ENCODE measurements around the gene AUH. TPM values are rescaled to one million over a fixed set of nuclear protein-coding genes. Genes with fewer than 3 reads are reported as not detected.

The AUH gene
- total RNA-seq, 4 donors from 2014 or later: 10.6 to 25.4 (median 16.7) TPM

- no peaks in the 10 kb centered on the region for H3K4me1 ChIP-seq
- no peaks in the 10 kb centered on the region for H3K9me3 ChIP-seq
- TF ChIP-seq POLR2A (IDR thresholded peaks at IDR 0.05): no peak
- no peak for TF ChIP-seq CTCF (IDR thresholded peaks at IDR 0.05)
- peaks cover 0 to 28% (median 0%) of the 10 kb centered on the region in 3 donors for H3K36me3 ChIP-seq
- WGBS, 2 donors: 74 to 83% methylated on average over 4 of the region's 4 CpGs
- H3K27me3 ChIP-seq: no peaks in the 10 kb centered on the region
- no peak overlapping the region for H3K27ac ChIP-seq
- intact Hi-C loops (cut with DNase I): no loop called here
- no peak for DNase-seq
- H3K4me3 ChIP-seq: no peak overlapping the region
These were observed 41.4 kb downstream of the AUH start for GRCh38 chr9:91320299-91320698.

DNA sequence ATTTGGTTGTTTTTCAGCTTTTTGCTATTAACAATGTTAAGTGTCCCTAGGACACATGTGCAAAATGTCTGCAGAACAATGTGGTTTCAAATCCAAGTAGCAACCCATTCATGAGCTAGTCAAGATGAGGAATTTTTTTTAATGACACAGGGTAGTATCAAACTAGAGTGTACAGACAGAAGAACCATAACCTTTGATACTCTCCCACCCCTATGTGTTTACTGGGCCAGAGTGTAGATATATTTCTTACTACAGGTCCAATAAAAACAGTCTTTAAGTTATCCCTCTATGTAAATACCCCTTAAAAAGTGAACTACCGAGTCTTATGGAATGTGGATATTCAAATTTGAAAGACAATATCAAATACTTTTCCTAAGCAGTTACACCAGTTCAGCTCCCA lies 45.6 kb downstream of the AUH start:
- Histone ChIP-seq H3K36me3 (peaks cover 0 to 8% (median 0%) of the 10 kb centered on the region in 3 donors), H3K4me1 (peaks cover 0 to 14% (median 4%) of the 10 kb centered on the region in 3 donors), H3K27ac (no peak overlapping the region), H3K4me3 (no peak overlapping the region), H3K9me3 (no peaks in the 10 kb centered on the region), H3K27me3 (no peaks in the 10 kb centered on the region)
- WGBS, 2 donors: 89 to 95% methylated on average over 1 of the region's 1 CpG
- intact Hi-C loops (cut with DNase I): loop anchor here (10.0 kb wide), 1 partner anchor 99 kb away; no protein-coding TSS in a partner anchor
- DNase-seq: no peak
- no peak for TF ChIP-seq CTCF (IDR thresholded peaks at IDR 0.05)
- no peak for TF ChIP-seq POLR2A (IDR thresholded peaks at IDR 0.05)

- DNase-seq: no peak
- intact Hi-C loops (cut with DNase I): loop anchor here (10.0 kb wide), 1 partner anchor 100 kb away; no protein-coding TSS in a partner anchor
- H3K4me3 ChIP-seq: no peak overlapping the region
- 95 to 97% methylated on average over 3 to 4 of the region's 5 CpGs for WGBS, 2 donors
- H3K27ac ChIP-seq: no peak overlapping the region
- TF ChIP-seq CTCF (IDR thresholded peaks at IDR 0.05) (no peak), POLR2A (IDR thresholded peaks at IDR 0.05) (no peak)
- H3K36me3 ChIP-seq: peaks cover 0 to 8% (median 0%) of the 10 kb centered on the region in 3 donors
- no peaks in the 10 kb centered on the region for H3K27me3 ChIP-seq
- H3K4me1 ChIP-seq: peaks cover 0 to 14% (median 4%) of the 10 kb centered on the region in 3 donors
- H3K9me3 ChIP-seq: no peaks in the 10 kb centered on the region
These were observed 46.5 kb downstream of the AUH start for GRCh38 chr9:91315191-91315590.

DNA sequence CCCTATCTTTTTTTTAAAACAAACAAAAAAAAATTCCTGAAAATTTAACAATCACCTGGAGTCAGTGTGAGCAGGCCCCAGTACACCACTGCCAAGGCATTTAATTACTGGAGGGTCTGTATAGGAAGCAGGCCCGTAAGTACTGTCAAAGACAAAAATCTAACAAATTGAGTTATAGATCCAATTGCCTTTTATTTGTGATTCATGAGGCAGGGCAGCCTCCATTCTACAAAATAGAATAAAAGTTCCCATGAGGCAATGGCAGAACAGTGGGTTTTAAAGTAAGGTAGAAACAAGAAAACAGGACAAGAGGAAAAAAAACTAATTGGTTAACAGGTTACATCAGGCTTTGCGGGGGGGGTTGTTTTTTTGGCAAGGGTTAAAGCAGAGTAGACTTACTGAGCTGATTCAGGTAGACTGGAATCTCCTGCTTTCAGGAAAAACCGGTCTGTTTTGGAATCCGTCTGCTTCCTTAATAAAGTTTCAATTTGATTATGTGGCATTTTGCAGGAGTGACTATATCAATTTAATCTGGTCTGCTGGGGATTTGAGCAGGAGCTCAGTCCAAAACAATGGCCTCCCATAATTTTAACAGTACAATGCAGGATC lies 48.9 kb downstream of the AUH start:
- no peak for TF ChIP-seq POLR2A (IDR thresholded peaks at IDR 0.05)
- no peak for TF ChIP-seq CTCF (IDR thresholded peaks at IDR 0.05)
- H3K4me1 ChIP-seq: peaks cover 0 to 20% (median 4%) of the 10 kb centered on the region in 3 donors
- no peak overlapping the region for H3K4me3 ChIP-seq
- H3K27ac ChIP-seq: peak overlapping the region in 3 of 4 donors; percentile 50 to 74 (median 56)
- WGBS, 2 donors: 46 to 57% methylated on average over 4 of the region's 4 CpGs
- no peaks in the 10 kb centered on the region for H3K27me3 ChIP-seq
- H3K9me3 ChIP-seq: no peaks in the 10 kb centered on the region
- intact Hi-C loops (cut with DNase I): loop anchor here (10.0 kb wide), 1 partner anchor 102 kb away; no protein-coding TSS in a partner anchor
- peaks cover 0 to 5% (median 0%) of the 10 kb centered on the region in 3 donors for H3K36me3 ChIP-seq
- DNase-seq: no peak

GRCh38 chr9:91310037-91310436 lies 51.7 kb downstream of the AUH start:
- no peak overlapping the region for H3K4me3 ChIP-seq
- H3K27me3 ChIP-seq: no peaks in the 10 kb centered on the region
- TF ChIP-seq CTCF (IDR thresholded peaks at IDR 0.05) (no peak), POLR2A (IDR thresholded peaks at IDR 0.05) (no peak)
- DNase-seq: no peak
- no peaks in the 10 kb centered on the region for H3K9me3 ChIP-seq
- peaks cover 0 to 5% (median 0%) of the 10 kb centered on the region in 3 donors for H3K36me3 ChIP-seq
- H3K4me1 ChIP-seq: peaks cover 0 to 20% (median 4%) of the 10 kb centered on the region in 3 donors
- 92 to 100% methylated on average over 2 of the region's 2 CpGs for WGBS, 2 donors
- intact Hi-C loops (cut with DNase I): loop anchor here (10.0 kb wide), 1 partner anchor 105 kb away; no protein-coding TSS in a partner anchor
- H3K27ac ChIP-seq: no peak overlapping the region

All from esophagus squamous epithelium (tissue), 5 donors.